HG02981 (cell line): ENCODE data around the gene ZFHX3.

Experiments
- ATAC-seq: cut with Tn5 transposase; IDR thresholded peaks from one replicate; pipeline ENCODE4 v1.9.1; 2021; ENCODE audit warnings: mild to moderate bottlenecking, moderate library complexity; ENCODE audit not compliant: unreplicated experiment

ZFHX3 gene

DNA sequence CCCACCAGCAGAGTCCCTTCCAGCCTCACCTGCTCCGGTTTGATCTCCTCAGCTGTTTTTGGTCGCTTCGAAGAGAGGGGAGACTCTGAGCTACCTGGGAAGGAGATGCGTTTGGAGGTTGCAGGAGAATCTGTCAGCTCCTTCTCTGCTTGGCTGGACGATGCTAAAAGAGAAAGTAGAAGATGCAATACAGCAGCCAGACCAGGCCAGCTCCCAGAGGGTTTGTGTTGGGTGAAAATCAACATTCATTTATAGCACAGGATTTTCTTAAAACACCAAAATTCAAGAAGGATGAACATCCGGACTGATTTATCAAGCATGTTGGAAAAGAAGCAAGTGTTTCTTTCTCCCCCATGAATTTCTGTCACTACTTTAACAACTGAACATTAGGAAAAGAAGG lies 236.1 kb downstream of the ZFHX3 start:
- no peak for ATAC-seq

DNA sequence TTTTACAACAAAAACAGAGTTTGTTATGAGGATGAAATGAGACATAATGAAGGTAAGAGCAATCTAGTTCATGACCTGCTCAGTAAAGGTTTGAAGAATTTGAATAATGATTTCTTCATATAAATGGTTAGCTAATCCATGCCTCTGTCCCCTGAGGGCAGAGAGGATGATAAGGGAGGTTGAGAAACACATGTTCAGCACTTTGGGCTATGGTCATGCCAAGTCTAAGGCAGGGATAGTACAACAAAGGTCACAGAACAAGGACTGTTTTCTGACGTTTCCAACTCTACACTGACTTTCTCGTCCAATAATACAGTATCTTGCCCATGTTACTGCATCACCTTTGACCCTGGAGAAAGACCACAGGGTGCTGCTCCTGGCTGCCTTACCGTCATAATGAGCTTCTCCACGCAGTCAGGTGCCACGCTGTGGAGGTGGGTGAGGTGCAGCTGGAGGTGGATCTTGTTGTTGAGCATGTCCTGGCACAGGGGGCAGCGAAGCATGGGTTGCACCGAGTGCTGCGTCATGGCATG lies 236.7 kb downstream of the ZFHX3 start:
- no peak for ATAC-seq

DNA sequence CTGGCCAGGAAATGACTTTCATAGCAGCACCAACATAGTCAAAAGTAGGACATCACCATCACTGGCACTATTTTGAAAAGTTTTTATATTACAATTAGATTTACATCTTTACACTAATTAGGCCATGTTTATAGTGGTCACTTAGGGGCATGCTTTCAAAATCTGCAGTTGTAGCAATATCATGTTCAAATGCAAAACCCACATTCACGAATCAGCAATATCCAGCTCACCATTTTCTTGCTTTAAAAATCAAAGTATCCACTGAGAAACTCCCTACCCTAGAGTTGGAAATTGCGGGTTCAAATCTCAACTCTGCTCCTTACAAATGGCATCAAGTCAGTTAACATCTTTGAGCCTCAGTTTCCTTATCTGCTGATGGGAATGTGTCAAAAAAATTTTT lies 237.4 kb downstream of the ZFHX3 start:
- no peak for ATAC-seq

DNA sequence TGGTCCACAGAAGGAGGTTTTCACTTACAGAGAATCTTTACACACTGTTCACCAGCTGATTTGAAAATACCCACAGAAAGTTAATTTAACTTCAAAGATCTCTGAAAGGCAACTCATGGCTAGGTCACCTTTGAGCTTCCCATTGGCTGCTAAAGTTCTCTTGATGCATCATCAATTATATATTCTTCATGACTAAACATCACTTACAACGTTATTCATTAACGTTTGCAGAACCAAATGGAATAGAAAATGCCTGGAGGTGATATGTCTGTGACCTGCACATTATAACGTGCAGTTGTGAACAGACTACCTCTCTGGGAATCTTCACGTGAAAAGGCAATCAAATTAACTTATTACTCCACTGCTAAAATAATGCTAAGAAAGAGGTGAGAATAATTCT lies 238.5 kb downstream of the ZFHX3 start:
- ATAC-seq, result no peak

DNA sequence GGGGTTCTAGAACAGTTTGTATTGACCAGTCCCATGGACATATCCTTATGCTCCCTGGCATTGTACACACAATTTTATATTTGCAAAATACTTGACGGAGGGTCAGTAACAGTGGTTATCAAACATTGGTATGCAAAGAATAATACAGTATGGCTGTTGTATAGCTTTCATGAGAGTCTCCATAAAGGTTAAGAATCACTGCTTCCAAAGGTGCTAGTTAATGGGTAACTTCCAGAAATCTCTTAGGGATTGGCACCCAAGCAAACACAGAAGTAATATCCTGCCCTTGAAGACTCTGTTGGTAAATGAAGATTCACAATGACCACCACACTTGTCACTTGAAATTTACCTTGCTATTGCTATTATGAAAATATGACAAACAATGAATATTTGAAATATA lies 239.2 kb downstream of the ZFHX3 start:
- no peak for ATAC-seq

DNA sequence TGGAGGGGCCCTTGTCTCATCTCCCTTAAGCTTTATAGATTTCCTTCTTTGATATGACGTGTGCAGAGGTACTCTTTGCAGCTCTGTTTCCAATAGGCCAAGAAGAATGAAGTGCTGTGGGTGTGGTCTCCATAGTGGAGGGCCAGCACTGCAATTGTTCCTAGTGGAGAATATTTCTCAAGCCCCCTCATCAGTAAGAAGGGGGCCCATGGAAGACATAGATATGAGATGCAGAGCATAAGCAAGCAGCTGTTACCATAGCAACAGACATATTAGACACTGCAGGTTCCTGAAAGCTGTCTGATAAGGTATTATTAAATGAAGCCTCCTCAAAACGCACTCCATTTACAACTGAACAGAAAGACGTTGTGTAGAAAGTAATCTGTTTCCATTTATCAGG lies 240.7 kb downstream of the ZFHX3 start:
- ATAC-seq, result no peak

DNA sequence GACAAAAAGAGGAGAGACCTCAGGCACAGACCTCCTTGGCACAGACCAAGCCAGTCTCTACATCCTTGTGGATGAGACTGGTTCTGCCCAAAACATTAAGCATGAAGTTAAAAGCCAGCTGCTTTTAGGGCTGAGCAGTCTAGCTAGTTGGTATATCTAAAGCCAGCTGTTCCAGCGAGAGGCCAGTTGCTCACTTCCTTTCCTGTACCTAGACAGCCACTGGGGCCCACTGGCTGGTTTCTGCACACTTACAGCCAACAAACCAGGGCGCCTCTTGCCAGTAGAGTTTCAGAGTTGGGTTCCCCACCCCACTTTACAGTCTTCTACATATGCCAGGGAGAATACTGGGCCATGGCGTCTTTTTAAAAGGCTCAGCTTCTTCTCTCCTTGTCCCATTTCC lies 242.4 kb downstream of the ZFHX3 start:
- ATAC-seq, result no peak

DNA sequence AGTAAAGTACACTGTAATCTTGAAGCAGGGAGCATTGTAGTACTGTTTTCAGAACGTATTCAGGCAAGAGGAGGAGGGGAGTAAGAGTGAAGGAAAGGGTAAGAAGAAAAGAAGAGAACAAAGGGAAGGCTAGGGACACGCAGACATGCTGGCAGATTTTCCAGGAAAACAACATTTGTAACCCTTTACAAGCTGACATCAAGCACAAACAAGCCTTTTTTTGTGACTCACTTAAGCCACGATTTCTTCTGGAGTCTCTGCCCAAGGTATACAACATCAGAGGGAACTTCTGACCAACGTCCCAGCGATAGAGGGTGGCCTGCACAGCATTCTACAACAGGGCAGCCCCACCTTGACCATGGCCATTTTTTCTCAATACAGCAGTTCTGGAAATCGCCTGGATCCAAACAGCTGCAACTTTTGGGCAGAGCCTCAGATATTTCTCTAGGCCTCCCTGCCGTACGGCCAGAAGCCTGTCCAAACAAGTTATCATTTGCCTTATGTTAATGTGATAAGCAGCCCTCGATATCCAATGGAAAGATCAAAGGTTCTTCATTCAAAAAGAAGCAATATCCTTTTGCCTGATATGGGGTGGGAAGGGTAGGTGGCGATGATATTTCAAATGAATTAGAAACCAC lies 247.3 kb downstream of the ZFHX3 start:
- ATAC-seq, result no peak

DNA sequence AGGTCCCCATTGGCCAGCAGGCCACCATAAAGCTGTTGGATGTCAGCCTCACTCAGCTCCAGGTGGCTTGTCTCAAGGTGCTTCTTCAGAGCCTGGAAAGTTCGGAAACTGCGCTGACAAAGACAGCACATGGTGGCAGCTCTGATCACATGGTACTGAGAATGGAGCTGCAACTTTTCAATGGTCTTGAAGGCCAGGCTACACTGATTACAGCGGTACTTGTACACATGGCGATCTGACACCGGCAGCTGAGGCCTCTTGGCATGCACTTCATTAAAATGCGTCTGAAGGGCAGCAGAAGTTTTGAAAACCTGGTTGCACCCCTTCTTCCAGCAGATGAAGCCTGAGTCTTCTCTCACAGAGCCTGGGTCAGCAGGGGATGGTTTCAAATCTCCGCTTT lies 249.7 kb downstream of the ZFHX3 start:
- ATAC-seq, result no peak

DNA sequence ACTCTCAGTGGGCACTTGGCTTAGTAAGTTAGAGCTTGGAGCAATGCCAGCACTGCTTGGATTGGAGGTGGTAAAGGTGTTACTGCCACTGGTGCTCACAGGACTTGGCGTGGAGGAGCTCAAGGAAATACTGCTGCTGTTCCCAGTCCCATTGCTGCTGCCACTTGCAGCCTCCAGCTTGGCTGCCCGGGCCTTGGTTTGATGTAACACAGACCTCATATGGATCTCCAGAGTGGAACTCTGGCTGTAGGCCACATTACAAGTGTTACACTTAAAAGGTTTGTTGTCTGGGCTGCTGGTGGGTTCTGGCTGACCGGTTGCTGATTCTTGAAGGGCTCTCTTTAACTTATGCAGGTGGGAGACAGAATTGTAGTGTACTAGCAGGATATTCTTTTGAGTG lies 250.3 kb downstream of the ZFHX3 start:
- ATAC-seq, result no peak

DNA sequence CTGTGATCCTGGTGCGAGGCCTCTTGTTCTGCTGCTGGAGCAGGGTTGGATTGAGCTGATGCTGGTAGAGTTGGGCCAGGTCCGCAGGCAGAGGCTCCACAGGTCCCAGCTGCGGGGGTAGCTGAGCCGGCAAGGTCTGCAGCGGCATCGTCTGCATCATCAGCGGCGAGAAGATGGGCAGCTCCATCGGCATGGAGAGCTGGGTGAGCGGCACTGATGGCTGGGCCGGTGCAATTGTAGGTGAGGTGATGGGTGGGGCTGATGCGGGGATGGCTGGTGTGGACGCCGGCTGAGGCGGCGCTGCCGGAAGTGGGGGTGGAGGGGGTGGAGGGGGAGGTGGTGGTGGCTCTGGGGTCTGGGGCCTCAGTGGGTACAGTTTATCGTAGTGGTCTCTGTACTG lies 251.7 kb downstream of the ZFHX3 start:
- ATAC-seq, result no peak

DNA sequence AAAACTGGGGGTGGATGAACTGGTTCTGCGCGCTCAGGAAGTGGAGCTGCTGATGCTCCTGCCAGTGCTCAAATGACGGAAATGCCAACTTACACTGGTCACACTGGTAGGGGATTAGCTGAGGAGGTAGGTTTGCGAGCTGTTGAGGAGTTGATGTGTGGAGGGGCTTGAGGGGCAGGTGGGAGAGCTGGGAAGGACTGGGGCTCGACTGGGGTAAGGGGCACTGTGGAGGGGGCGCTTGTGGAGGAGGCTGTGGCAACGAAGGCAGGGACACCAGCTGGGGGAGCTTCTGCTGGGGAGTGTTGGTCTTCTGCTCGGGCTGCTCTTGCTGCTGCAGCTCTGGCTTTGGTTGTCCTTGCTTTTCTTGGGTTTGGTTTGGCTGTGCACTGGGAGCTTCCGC lies 252.9 kb downstream of the ZFHX3 start:
- no peak for ATAC-seq

DNA sequence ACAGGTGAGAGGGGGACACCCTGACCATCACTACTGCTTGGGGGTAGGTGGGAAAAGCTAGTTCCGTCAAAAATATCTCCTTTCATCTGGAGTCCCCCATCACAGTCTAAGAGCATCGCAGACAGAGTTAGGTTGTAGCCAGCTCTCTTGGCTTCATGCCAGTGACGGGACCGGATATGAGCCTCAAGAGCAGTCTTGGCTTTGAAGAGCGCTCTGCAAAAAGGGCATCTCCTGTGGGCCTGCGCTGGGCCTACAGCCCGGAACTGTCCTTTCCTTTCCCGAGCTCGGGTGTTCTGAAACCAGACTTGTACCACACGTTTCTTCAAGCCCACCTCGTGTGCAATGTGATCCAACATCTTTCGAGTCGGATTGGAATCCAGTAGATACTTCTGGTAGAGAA lies 253.6 kb downstream of the ZFHX3 start:
- ATAC-seq, result no peak

DNA sequence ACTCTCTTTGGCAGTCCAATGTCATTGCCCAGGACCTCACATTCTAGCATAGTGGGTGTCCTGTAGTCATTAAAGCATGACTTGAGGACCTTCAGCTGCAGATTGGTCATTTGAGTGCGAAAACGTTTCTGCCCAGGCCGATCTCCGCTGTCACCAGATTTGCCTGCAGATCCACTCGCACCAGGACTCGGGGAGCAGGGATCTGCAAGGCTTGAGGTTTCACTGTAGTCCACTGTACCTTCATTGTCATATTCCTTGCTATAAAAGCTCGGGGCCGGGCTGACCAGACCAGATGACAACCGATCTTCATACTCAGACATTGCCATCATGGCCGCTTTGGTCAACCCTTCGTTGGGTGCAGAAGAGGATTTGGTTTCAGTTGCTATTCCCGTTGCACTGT lies 254.2 kb downstream of the ZFHX3 start:
- ATAC-seq, result no peak

DNA sequence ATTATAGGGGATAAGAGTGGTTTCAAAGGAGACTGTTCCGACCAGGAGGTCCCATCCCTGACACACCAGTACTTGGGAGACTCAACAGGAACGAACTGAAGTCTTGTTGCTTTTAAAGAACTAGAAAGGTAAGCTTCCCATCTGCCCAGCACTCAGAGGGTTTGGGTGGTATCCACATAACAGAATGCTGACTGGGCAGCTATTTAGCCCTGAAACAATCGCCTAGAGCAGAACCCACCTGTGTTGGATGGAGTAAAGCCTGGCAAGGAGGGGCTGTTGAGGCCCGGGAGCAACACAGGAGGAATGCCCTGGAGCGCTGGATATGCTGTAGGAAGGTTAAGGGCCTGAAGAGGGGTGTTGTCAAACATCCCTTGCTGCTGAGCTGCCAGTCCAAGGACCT lies 254.9 kb downstream of the ZFHX3 start:
- ATAC-seq, result no peak

DNA sequence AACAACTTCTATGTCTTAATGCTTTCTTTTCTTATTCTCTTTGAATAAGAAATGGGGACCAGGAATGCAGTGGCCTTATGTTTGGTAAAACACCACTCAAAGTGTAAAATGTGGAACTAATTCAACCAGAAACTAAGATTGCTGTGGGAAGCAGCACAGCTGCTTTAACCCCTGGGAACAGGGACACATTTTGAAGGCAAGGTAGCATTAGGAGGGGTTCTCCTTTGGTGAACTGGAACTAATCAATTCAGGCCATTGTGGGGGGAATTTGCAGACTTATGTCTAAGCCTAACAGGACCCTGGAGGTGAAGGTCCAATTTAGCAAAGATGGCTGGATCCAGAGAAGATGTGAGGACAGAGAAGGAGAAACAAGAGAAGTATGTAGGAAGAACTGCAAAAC lies 256.1 kb downstream of the ZFHX3 start:
- no peak for ATAC-seq

DNA sequence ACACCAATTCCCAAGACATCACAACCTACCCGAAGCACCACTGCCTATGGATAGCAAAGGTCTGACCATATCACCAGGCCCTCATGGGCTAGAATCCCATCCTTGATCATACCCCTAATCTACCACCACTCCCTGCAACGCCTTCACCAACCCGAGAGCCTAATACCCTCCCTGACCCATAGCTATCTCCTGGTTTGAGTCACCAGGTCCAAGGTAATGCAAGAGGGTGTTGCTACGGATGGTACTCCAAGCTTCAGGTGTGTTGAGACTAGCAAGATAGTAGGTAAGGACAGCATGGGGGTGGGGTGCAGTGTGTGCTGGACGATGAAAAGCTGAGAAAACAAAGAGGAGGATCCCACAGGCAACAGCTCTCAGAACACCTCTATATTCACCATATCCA lies 258.0 kb downstream of the ZFHX3 start:
- no peak for ATAC-seq

DNA sequence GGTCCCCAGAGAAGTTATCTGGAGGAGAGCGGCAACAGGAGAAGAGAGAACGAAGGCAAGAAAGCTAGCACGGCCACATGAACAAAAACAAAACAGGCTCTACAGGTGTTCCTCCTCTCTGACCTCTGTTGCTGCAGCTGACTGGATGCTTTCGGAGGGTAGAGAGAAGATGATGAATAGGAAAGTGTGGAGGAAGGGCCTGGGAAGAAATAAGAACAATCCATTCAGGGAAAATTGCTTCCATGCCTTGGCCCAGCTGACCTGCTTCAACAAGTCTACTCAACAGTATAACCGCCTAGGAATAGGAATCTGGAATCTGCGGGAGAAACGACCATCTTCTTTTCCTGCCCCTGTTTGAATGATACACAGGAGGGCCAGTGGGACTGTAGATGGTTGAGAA lies 258.5 kb downstream of the ZFHX3 start:
- ATAC-seq, result no peak

DNA sequence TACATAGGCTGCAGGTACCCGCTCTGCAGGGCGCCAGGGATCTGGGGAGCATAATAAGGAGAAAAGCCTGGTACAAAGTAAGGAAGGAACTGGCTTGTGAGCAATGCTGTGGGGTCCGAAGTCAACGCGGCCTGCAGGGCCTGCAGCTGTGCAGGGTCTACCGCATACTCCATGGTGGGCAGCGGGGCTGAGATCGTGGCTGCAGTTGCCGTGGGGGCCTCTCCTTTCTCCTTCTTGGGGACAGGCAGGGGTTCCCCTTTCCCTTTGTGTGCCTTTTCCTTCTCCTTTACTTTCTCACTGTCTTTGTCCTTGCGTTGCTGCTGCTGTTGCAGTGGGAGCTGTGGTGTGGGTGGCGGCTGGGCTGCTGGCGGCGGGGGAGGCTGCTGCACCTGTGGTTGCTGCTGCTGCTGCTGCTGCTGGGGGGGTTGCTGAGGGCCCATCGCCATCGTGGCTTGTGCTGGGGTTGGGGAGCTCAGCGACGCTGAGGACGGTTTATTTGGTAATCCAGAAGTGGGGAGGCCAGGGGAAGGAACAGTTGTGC lies 259.6 kb downstream of the ZFHX3 start:
- no peak for ATAC-seq

DNA sequence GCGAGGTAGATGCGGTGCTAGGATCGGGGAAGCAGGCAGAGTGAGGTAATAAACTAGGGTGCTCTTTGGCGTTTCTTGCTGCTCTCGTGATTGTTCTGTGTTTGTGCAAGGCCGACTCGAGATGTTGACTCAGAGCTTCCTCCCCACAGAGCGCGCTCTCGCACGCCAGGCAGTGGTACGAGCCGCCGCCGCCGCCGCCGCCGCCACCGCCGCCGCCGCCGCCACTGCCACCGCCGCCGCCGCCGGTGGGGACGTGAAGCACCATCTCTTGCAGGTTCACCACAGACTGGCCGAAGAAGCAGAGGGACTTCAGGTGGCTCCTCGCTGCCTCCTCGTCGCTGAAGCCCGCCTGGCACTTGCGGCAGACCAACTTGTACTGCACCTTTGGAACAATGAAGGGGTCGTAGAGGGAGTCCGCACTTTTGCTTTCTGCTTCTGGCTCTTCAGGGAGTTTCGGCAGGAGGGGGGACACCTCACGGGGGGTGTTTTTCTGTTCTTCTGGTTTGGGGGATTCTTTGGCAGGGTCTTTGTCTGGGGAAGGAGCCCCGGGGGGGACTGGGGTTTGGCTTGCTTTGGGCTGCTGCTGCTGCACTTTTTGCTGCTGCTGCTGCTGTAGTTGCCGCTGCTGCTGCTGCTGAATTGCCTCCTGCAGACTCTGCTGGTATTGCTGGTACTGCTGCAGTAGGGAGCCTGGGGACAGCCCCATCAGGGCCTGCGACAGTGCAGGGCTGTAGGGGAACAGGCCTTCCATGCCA lies 260.2 kb downstream of the ZFHX3 start:
- ATAC-seq, result peak; percentile 94

DNA sequence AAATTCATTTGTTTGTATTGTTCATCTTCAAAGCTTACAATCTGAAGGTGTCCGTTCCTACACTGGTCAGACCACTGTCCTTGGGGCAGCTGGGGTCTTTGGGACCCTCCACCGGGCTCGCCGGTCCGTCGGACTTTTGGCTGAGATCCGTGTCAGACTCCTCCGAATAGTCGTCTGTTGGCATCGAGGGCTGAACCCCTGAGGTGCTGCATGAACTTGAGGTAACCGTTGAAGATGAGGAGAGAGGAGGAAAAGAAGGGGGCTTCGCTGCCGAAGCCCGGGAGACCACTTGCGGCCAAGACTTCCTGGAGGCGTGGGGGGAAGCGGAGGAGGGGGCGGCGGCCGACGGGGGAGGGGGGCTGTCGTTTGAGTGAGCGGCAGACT lies 260.8 kb downstream of the ZFHX3 start:
- ATAC-seq, result no peak

DNA sequence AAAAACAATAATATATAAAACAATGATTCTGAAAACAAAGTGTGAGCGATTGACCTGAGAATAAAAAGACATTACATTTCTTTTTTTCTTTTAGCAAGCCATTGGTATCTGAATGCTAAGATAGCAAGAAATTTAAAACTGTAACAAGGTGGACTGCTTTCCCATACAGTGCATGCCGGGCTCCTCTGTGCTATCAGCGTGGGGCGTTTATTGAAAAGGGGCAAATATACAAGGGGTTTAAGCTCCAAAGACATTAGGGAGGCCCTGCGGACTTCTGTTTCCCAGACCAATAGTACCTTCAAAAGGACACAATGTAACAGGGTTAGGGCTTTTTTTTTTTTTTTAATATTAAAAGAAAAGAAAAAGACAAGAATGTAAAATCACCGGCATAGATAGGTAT lies 261.3 kb downstream of the ZFHX3 start:
- ATAC-seq, result no peak
